HEK293T (cell line): ENCODE measurements around the gene OSCAR.

Experiments
- CTCF ChIA-PET: fragments of 350-600 bp; formaldehyde crosslinking; extraction: SDS; loops from one replicate; lab custom pipeline; 2021; ENCODE audit warnings: antibody characterized with exemption, inconsistent platforms; lab: Yijun Ruan, JAX
- POLR2A ChIA-PET: fragments of 350-600 bp; formaldehyde crosslinking; extraction: SDS; loops from one replicate; lab custom pipeline; 2020; ENCODE audit warnings: antibody characterized with exemption, inconsistent platforms; lab: Yijun Ruan, JAX
- DNase-seq: peaks from one replicate; pipeline ENCODE4 v3.0.0; 2012; ENCODE audit warnings: mixed read lengths; ENCODE audit errors: extremely low spot score
- ARNT ChIP-seq: fragments of 450-650 bp; IDR thresholded peaks from 2 replicates; pipeline ENCODE4 v1.6.1; 2017; ENCODE audit warnings: mild to moderate bottlenecking
- BHLHE40 ChIP-seq: fragments of 450-650 bp; IDR thresholded peaks from 2 replicates; pipeline ENCODE4 v1.6.1; 2016; ENCODE audit warnings: mild to moderate bottlenecking, moderate library complexity, borderline replicate concordance
- CTBP1 ChIP-seq: fragments of 450-650 bp; IDR thresholded peaks from 2 replicates; pipeline ENCODE4 v1.6.1; 2016; ENCODE audit warnings: borderline replicate concordance
- ELF4 ChIP-seq: fragments of 450-650 bp; IDR thresholded peaks from 2 replicates; pipeline ENCODE4 v1.6.1; 2017; ENCODE audit warnings: antibody characterized with exemption
- FOXA1 ChIP-seq: fragments of 450-650 bp; IDR thresholded peaks from 2 replicates; pipeline ENCODE4 v1.6.1; 2016; ENCODE audit warnings: mild to moderate bottlenecking
- FOXK2 ChIP-seq: fragments of 450-650 bp; IDR thresholded peaks from 2 replicates; pipeline ENCODE4 v1.6.1; 2016; ENCODE audit warnings: mild to moderate bottlenecking
- FOXM1 ChIP-seq: fragments of 450-650 bp; IDR thresholded peaks from 2 replicates; pipeline ENCODE4 v1.6.1; 2017; ENCODE audit warnings: mild to moderate bottlenecking, borderline replicate concordance
- HDGF ChIP-seq: fragments of 450-650 bp; IDR thresholded peaks from 2 replicates; pipeline ENCODE4 v1.6.1; 2017; ENCODE audit warnings: antibody characterized with exemption, borderline replicate concordance
- L3MBTL2 ChIP-seq: fragments of 450-650 bp; conservative IDR thresholded peaks from 2 replicates; pipeline ENCODE4 v1.6.1; 2016; ENCODE audit warnings: mild to moderate bottlenecking
- LEF1 ChIP-seq: fragments of 450-650 bp; IDR thresholded peaks from 2 replicates; pipeline ENCODE4 v1.6.1; 2017; ENCODE audit warnings: mild to moderate bottlenecking, borderline replicate concordance
- NFRKB ChIP-seq: fragments of 450-650 bp; IDR thresholded peaks from 2 replicates; pipeline ENCODE4 v1.6.1; 2016; ENCODE audit warnings: mild to moderate bottlenecking, moderate library complexity
- SP1 ChIP-seq: fragments of 450-650 bp; IDR thresholded peaks from 2 replicates; pipeline ENCODE4 v1.6.1; 2017
- SUZ12 ChIP-seq: fragments of 450-650 bp; IDR thresholded peaks from 2 replicates; pipeline ENCODE4 v1.6.1; 2016; ENCODE audit warnings: mild to moderate bottlenecking
- TARDBP ChIP-seq: fragments of 450-650 bp; IDR thresholded peaks from 2 replicates; pipeline ENCODE4 v1.6.1; 2016
- ZNF384 ChIP-seq: fragments of 450-650 bp; IDR thresholded peaks from 2 replicates; pipeline ENCODE4 v1.6.1; 2016
- TF ChIP-seq, protein P1 (sequence below): fragments of 450-650 bp; IDR thresholded peaks from 2 replicates; pipeline ENCODE4 v1.6.1; 2016

Gene OSCAR

DNA sequence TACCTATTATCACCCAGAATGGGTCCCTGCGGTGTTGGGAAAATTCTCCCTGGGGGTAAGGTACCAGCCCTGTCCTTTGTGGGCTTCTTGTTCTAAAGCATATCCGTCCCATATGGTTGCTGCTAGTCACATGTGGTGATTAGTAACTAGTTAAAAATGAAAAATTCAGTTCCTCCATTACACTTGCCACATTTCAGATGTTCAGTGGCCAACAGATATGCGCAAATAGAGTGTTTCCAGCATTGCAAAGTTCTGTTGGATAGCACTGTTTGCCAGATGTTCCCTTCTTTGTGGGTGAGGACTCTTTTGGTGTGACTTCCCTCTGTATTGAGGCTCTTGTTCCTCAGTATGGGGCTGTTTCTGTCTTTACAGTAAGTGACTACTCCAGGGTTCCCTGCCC is 40.8 kb upstream of the OSCAR start:
- TF ChIP-seq LEF1 (no peak), ZNF384 (no peak), ARNT (no peak), CTBP1 (no peak), SP1 (no peak), L3MBTL2 (no peak), FOXA1 (no peak), SUZ12 (no peak), TARDBP (no peak), HDGF (no peak), ELF4 (no peak), FOXK2 (no peak), BHLHE40 (no peak), FOXM1 (no peak), NFRKB (no peak)
- TF ChIP-seq, protein P1, sequence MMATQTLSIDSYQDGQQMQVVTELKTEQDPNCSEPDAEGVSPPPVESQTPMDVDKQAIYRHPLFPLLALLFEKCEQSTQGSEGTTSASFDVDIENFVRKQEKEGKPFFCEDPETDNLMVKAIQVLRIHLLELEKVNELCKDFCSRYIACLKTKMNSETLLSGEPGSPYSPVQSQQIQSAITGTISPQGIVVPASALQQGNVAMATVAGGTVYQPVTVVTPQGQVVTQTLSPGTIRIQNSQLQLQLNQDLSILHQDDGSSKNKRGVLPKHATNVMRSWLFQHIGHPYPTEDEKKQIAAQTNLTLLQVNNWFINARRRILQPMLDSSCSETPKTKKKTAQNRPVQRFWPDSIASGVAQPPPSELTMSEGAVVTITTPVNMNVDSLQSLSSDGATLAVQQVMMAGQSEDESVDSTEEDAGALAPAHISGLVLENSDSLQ: no peak
- POLR2A ChIA-PET: interaction anchor here (0.6 kb wide), 1 partner anchor 10 kb away, joined by 3 read pairs; no protein-coding TSS in a partner anchor

DNA sequence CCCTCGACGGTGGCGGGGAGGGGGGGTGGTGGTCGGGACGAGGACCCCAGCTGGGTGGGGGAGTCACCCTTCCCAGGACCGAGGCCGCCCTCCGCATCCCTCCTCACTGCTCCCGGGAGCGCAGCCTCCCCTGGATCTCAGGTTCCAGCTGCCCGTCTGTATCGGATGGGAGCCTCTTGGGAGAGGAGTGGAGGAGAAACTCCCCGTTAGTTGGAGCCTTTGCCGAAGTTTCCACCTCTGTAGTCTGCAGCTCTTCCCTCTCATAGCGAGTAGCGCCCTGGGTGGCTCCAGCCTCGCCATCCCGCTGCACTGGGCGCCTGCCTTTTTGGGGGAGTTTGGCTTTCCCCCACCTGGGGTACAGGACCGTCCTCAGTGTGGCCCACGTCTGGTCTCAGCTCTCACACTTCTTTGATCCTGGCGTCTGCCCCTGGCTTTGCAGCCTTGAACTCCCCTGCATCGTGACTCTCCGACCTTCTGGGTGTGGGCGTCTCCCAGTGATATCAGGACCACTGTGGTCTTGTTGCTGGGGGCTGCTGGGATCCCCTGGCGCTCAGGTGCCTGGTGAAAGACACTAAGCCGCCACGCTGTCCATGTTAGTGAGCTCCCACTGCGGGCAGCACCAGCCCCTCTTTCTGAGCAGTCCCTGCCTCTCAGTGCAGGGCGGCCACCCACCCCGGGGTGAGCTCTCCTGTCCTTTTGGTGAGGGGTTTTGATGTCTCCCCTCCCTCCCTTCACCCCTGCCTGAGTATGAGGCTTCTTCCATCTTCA is 38.1 kb upstream of the OSCAR start:
- POLR2A ChIA-PET: interaction anchor here (1.0 to 1.1 kb wide), 2 partner anchors 14 to 23 kb away, joined by 3 to 4 read pairs; partner anchors contain the start of genes PRPF31 and TFPT
- TF ChIP-seq L3MBTL2 (no peak), NFRKB (no peak), SP1 (no peak), HDGF (no peak), ELF4 (no peak), LEF1 (no peak), ZNF384 (no peak), BHLHE40 (no peak), SUZ12 (no peak)
- TF ChIP-seq, protein P1: no peak
- CTCF ChIA-PET: no interaction called here
- DNase-seq: no peak

More for the DNA sequence above, 40.8 kb upstream of the OSCAR start:
- CTCF ChIA-PET: no interaction called here
- DNase-seq: no peak

- POLR2A ChIA-PET: interaction anchor here (0.9 to 2.0 kb wide), 14 partner anchors 11 to 63 kb away, joined by 3 to 14 read pairs (median 4); partner anchors contain the start of genes LENG1, MBOAT7, NDUFA3 and PRPF31
- no peak for DNase-seq
- no peak for TF ChIP-seq ARNT
- TF ChIP-seq NFRKB: peak; percentile 70
- TF ChIP-seq SP1: no peak
- CTCF ChIA-PET: no interaction called here
These were observed 37.3 kb upstream of the OSCAR start, which contains the start of gene CNOT3 for GRCh38 chr19:54137699-54138488. TSS of gene CNOT3 (plus strand) at chr19:54137762. CDS start at chr19:54142979, 5,217 bp downstream.

GRCh38 chr19:54136864-54137698 is 36.5 kb upstream of the OSCAR start:
- CTCF ChIA-PET: interaction anchor here (0.8 kb wide), 1 partner anchor 51 kb away, joined by 4 read pairs; no protein-coding TSS in a partner anchor
- POLR2A ChIA-PET: interaction anchor here (0.6 to 2.0 kb wide), 18 partner anchors 10 to 157 kb away, joined by 3 to 14 read pairs (median 4); partner anchors contain the start of genes LENG1, MBOAT7, NDUFA3 and PRPF31
- DNase-seq: peak; percentile 96
- TF ChIP-seq FOXM1 (no peak), ARNT (no peak), HDGF (no peak), SP1 (peak; percentile 61), NFRKB (no peak), FOXA1 (no peak), SUZ12 (no peak), LEF1 (no peak; the same call in 1 of the 2 replicates), CTBP1 (no peak), L3MBTL2 (peak; percentile 39; the same call in 1 of the 2 replicates), FOXK2 (no peak)
- TF ChIP-seq, protein P1: peak; percentile 99

- DNase-seq: no peak
- TF ChIP-seq ZNF384 (no peak), TARDBP (no peak), ARNT (no peak), HDGF (no peak), CTBP1 (no peak), FOXA1 (no peak), ELF4 (no peak), SP1 (no peak), FOXM1 (no peak), L3MBTL2 (no peak; the same call in 1 of the 2 replicates), NFRKB (no peak), LEF1 (no peak), FOXK2 (no peak), SUZ12 (no peak), BHLHE40 (no peak)
- TF ChIP-seq, protein P1: no peak
- CTCF ChIA-PET: interaction anchor here (0.8 kb wide), 1 partner anchor 52 kb away, joined by 4 read pairs; no protein-coding TSS in a partner anchor
- POLR2A ChIA-PET: interaction anchor here (0.6 to 2.0 kb wide), 9 partner anchors 10 to 65 kb away, joined by 3 to 14 read pairs (median 4); partner anchors contain the start of genes MBOAT7, PRPF31 and TFPT
These were observed 35.7 kb upstream of the OSCAR start for GRCh38 chr19:54136086-54136863.
